22Rv1 (cell line): ENCODE results near the gene RHO.

ENCODE experiments used
- H3K27ac ChIP-seq: fragments of 450-650 bp; 2 replicates; pipeline ENCODE4 v1.5.1; 2017
- CTCF ChIP-seq: fragments of 450-650 bp; IDR thresholded peaks from 2 replicates; pipeline ENCODE4 v1.5.1; 2017; ENCODE audit warnings: mild to moderate bottlenecking
- ZFX ChIP-seq: fragments of 450-650 bp; IDR thresholded peaks from 2 replicates; pipeline ENCODE4 v1.6.1; 2017; ENCODE audit warnings: antibody characterized with exemption, borderline replicate concordance

Gene RHO

DNA sequence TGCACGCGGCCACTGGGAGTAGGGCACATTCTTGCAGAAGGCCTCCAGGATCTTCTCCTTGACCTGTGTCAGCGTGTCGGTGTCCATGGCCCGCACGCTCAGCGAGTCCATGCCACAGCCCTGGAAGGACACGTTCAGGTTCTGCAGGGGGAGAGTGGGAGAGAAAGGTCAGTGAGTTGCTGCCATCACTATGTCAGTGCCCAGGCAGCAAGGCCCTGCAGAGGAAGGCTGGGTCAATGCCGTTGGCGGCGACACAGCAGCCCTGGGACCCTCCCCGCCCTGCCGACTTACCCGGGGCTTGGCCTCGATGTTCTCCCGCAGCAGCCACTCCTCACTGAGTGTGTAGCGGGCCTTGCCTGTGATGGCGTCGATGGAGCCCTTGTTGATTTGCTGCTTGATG lies 34.4 kb downstream of the RHO start:
- no peak overlapping the region for H3K27ac ChIP-seq
- TF ChIP-seq CTCF (no peak), ZFX (no peak)

DNA sequence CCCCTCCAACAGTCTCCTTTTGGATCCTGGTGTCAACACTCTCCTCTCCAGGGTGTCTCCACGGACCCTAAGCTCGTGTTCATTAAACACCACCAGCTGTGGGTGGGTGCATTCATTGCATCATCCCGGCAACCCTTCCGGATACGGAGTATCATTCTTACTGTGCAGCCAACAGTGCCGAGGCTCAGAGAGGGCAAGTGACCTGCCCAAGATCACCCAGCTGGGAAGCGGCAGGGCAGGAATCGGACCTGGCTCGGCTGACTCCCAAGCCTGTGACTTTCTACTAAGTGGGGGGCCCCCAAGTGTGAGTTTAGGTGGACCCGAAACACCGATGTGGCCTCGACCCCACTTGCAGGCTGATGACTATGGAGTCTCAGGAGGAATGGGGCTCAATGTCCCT lies 34.9 kb downstream of the RHO start:
- H3K27ac ChIP-seq: no peak overlapping the region
- no peak for TF ChIP-seq CTCF
- no peak for TF ChIP-seq ZFX

- H3K27ac ChIP-seq: no peak overlapping the region
- TF ChIP-seq ZFX (no peak), CTCF (no peak)
Measured at GRCh38 chr3:129563850-129564535, 35.6 kb downstream of the RHO start.

DNA sequence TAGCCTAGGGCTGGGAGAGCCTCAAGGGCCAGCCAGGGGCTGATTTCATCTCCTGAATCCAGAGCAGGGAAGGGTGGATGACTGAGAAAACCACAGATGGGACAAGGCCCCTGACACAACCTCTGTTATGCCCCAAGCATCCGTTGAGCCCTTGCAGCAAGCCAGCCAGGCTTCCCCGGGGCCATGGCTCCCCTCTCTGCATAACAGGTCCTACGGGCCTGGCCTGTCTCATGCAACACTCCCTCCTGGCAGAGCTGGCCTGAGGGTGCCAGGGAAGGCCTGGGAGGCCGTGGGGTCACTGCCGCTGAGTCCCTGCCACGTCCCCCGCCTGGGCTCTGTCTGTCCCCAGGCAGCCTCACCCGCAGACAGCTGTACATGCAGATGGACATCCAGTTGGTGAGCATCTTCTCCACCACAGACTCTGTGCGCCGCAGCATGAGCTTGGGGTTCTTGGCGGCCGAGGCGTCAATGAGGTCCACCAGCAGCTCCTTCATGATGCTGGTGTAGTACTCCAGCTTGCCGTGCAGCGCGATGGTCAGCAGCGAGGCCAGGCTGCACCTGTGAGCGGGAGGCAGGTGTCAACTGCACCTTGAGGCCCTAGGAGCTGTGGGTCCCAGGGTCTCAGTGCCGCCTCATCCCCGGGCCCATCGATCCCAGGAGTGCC lies 36.7 kb downstream of the RHO start:
- no peak overlapping the region for H3K27ac ChIP-seq
- TF ChIP-seq CTCF (no peak), ZFX (no peak)

DNA sequence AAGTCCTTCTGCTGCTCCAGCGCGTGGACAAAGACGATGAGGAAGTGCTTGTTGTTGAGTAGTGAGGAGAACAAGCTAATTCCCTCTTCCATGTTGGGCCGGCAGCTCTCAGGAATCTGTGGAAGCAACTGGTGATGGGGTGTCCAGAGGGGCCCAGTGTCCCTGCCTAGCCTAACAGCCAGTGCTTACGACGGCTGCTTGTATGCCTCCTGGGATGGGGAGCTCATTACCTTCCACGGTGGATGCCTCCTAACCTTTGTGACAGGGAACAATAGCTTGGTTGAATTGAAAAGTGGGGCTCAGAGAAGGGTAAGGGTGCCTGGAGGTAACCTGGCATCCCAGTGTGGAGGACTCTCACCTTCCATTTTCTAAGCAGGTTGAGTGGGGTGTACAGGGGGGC lies 37.5 kb downstream of the RHO start:
- TF ChIP-seq ZFX (no peak), CTCF (no peak)
- H3K27ac ChIP-seq: no peak overlapping the region

DNA sequence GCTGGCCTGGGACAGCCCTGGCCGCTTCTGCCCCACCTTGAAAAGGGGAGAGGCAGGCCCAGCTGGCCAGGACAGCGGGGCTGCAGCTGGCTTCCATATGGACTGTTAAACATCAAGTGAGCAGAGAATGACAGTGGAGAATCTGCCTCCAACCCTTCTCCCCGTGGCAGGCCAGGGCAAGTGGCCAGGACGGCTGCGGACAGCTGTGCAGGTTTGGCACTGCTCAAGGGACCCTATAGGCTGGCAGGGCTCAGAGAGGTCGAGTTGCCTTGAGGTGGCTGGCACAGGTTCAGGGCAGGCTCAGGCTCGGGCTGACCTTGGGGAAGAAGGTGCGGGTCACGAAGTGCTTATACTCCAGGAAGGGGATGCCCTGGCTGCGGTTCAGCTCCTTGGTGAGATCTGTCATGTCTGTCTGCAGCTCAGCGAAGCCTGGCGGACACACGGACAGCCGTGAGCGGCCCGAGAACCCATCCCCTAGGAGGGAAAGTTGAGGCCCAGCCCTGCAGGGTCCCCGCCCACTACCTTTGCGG lies 38.8 kb downstream of the RHO start:
- no peak for TF ChIP-seq ZFX
- no peak for TF ChIP-seq CTCF
- H3K27ac ChIP-seq: no peak overlapping the region

DNA sequence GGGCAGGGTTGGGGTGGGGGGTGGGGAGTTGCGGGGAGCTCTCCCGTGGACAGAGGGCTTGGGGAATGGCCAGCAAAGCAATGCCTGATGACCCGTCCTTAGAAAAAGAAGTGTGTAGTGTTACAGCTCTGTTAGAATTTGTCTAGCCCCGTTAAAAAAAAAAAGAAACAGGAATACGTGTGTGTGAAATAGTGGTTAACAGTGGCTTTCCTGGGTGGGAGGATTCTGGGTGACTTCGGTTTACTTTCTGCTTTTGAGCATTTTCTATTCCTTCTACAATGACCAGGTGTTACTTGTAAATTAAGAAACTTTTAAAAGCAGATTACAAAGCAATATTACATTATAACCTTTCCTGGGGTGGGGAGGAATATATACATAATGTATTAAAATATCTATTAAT lies 39.5 kb downstream of the RHO start:
- TF ChIP-seq CTCF (no peak), ZFX (no peak)
- H3K27ac ChIP-seq: no peak overlapping the region
